H9 (cell line): ENCODE measurements around the gene NHLRC3. TPM values are rescaled to one million over a fixed set of nuclear protein-coding genes. Genes with fewer than 3 reads are reported as not detected.

Experiments
- DNase-seq: peaks from one replicate; pipeline ENCODE4 v3.0.0-alpha.2; 2017
- H2AFZ ChIP-seq: one replicate; pipeline ENCODE4 v1.6.1; 2013; ENCODE audit warnings: mild to moderate bottlenecking, low read length, control low read depth, moderate library complexity
- H2AK5ac ChIP-seq: 2 replicates; pipeline ENCODE4 v1.6.1; 2013; ENCODE audit warnings: low read length, control low read depth, mixed read lengths; ENCODE audit not compliant: insufficient read length
- H2BK120ac ChIP-seq: one replicate; pipeline ENCODE4 v1.6.1; 2013; ENCODE audit warnings: low read depth, mild to moderate bottlenecking, low read length, control low read depth, inconsistent platforms; ENCODE audit not compliant: poor library complexity, severe bottlenecking
- H2BK12ac ChIP-seq: 2 replicates; pipeline ENCODE4 v1.6.1; 2013; ENCODE audit warnings: low read length, control low read depth, mixed read lengths, low read depth; ENCODE audit not compliant: insufficient read length
- H2BK15ac ChIP-seq: 2 replicates; pipeline ENCODE4 v1.6.1; 2013; ENCODE audit warnings: low read depth, low read length, control low read depth
- H2BK20ac ChIP-seq: one replicate; pipeline ENCODE4 v1.6.1; 2013; ENCODE audit warnings: low read depth, mild to moderate bottlenecking, low read length, control low read depth, inconsistent platforms; ENCODE audit not compliant: poor library complexity, severe bottlenecking
- H2BK5ac ChIP-seq: 2 replicates; pipeline ENCODE4 v1.6.1; 2013; ENCODE audit warnings: low read length, control low read depth, mixed read lengths; ENCODE audit not compliant: insufficient read length
- H3K14ac ChIP-seq: 2 replicates; pipeline ENCODE4 v1.6.1; 2013; ENCODE audit warnings: low read length, control low read depth; ENCODE audit not compliant: insufficient read depth
- H3K18ac ChIP-seq: 2 replicates; pipeline ENCODE4 v1.6.1; 2013; ENCODE audit warnings: low read depth, mild to moderate bottlenecking, mixed read lengths, low read length, control low read depth; ENCODE audit not compliant: insufficient read length
- H3K23ac ChIP-seq: 2 replicates; pipeline ENCODE4 v1.6.1; 2013; ENCODE audit warnings: low read length, control low read depth, mixed read lengths, low read depth; ENCODE audit not compliant: insufficient read length
- H3K23me2 ChIP-seq: 2 replicates; pipeline ENCODE4 v1.6.1; 2013; ENCODE audit warnings: low read depth, mild to moderate bottlenecking, mixed read lengths, low read length, control low read depth; ENCODE audit not compliant: insufficient read length, poor library complexity, severe bottlenecking
- H3K27ac ChIP-seq: 2 replicates; pipeline ENCODE4 v1.5.1; 2013; ENCODE audit warnings: low read length, control low read depth, mixed read lengths, low read depth; ENCODE audit not compliant: insufficient read length
- H3K27me3 ChIP-seq: 2 replicates; pipeline ENCODE4 v1.6.1; 2013; ENCODE audit warnings: low read length, control low read depth, inconsistent platforms; ENCODE audit not compliant: insufficient read depth
- H3K4ac ChIP-seq: 2 replicates; pipeline ENCODE4 v1.6.1; 2013; ENCODE audit warnings: low read depth, mild to moderate bottlenecking, control low read depth, inconsistent platforms, low read length, moderate library complexity
- H3K4me1 ChIP-seq: 2 replicates; pipeline ENCODE4 v1.6.1; 2013; ENCODE audit warnings: low read length, control low read depth, inconsistent platforms; ENCODE audit not compliant: insufficient read depth
- H3K4me2 ChIP-seq: 2 replicates; pipeline ENCODE4 v1.6.1; 2013; ENCODE audit warnings: low read length, control low read depth, mixed read lengths; ENCODE audit not compliant: insufficient read length, insufficient read depth
- H3K56ac ChIP-seq: 2 replicates; pipeline ENCODE4 v1.6.1; 2013; ENCODE audit warnings: low read depth, mild to moderate bottlenecking, mixed read lengths, low read length, control low read depth; ENCODE audit not compliant: insufficient read length
- H3K79me1 ChIP-seq: 2 replicates; pipeline ENCODE4 v1.6.1; 2013; ENCODE audit warnings: low read depth, mild to moderate bottlenecking, moderate library complexity, low read length, control low read depth, inconsistent platforms; ENCODE audit not compliant: insufficient read depth, poor library complexity, severe bottlenecking
- H3K79me2 ChIP-seq: 2 replicates; pipeline ENCODE4 v1.6.1; 2013; ENCODE audit warnings: low read length, control low read depth, inconsistent platforms; ENCODE audit not compliant: insufficient read depth
- H3K9ac ChIP-seq: 2 replicates; pipeline ENCODE4 v1.6.1; 2013; ENCODE audit warnings: low read length, control low read depth, mixed read lengths; ENCODE audit not compliant: insufficient read length; ENCODE audit errors: extremely low read depth
- H3K9me3 ChIP-seq: one replicate; pipeline ENCODE4 v1.6.1; 2013; ENCODE audit warnings: low read depth, low read length, inconsistent platforms; ENCODE audit not compliant: control insufficient read depth
- H3T11ph ChIP-seq: one replicate; pipeline ENCODE4 v1.6.1; 2013; ENCODE audit warnings: mild to moderate bottlenecking, low read length, control low read depth, inconsistent platforms
- H4K20me1 ChIP-seq: one replicate; pipeline ENCODE4 v1.6.1; 2013; ENCODE audit not compliant: control insufficient read depth, insufficient read length, insufficient read depth
- H4K5ac ChIP-seq: 2 replicates; pipeline ENCODE4 v1.6.1; 2013; ENCODE audit warnings: low read depth, mild to moderate bottlenecking, mixed read lengths, low read length, control low read depth; ENCODE audit not compliant: insufficient read length
- H4K8ac ChIP-seq: replicated peaks from 2 replicates; pipeline ENCODE4 v1.6.1; 2013; ENCODE audit warnings: low read length, control low read depth, mixed read lengths, low read depth; ENCODE audit not compliant: insufficient read length
- H4K91ac ChIP-seq: 2 replicates; pipeline ENCODE4 v1.6.1; 2013; ENCODE audit warnings: low read depth, mild to moderate bottlenecking, moderate library complexity, mixed read lengths, low read length, control low read depth; ENCODE audit not compliant: insufficient read length
- H3K27ac Mint-ChIP-seq, 3 experiments: 2 replicates in 2 of 3; 3 replicates in 1 of 3; pipeline ENCODE4 v1.8.0; 2020 to 2021; ENCODE audit warnings: mixed read lengths in 3 of 3, mild to moderate bottlenecking in 1 of 3, moderate library complexity in 1 of 3
- H3K27me3 Mint-ChIP-seq: 2 replicates; pipeline ENCODE4 v1.8.0; 2021; ENCODE audit warnings: low read depth, mild to moderate bottlenecking, moderate library complexity, mixed read lengths
- H3K36me3 Mint-ChIP-seq, 3 experiments: 2 replicates in 2 of 3; 3 replicates in 1 of 3; pipeline ENCODE4 v1.8.0; 2020 to 2021; ENCODE audit warnings: low read depth in 3 of 3, mixed read lengths in 3 of 3; ENCODE audit not compliant: insufficient read depth in 1 of 3
- H3K4me1 Mint-ChIP-seq, 2 experiments: 2 replicates each; pipeline ENCODE4 v1.8.0; 2020; ENCODE audit warnings: mixed read lengths in 2 of 2
- H3K4me3 Mint-ChIP-seq, 2 experiments: 2 replicates in 1 of 2; 3 replicates in 1 of 2; pipeline ENCODE4 v1.8.0; 2020 to 2021; ENCODE audit warnings: mild to moderate bottlenecking in 2 of 2, mixed read lengths in 2 of 2, moderate library complexity in 1 of 2
- H3K9me3 Mint-ChIP-seq, 2 experiments: 2 replicates in 1 of 2; 3 replicates in 1 of 2; pipeline ENCODE4 v1.8.0; 2020; ENCODE audit warnings: mild to moderate bottlenecking in 2 of 2, mixed read lengths in 2 of 2, moderate library complexity in 1 of 2
- CTCF ChIP-seq: fragments of 200-600 bp; sonication (generic); conservative IDR thresholded peaks from 3 replicates; pipeline ENCODE4 v1.8.0; 2021; ENCODE audit warnings: antibody characterized with exemption, mild to moderate bottlenecking
- WGBS: extraction: QIAGEN DNeasy Blood & Tissue Kit; methylation state at CpG from one replicate; pipeline ENCODE4 v1.1.7; 2013; ENCODE audit warnings: missing lambda C conversion rate, low lambda C conversion rate, mixed read lengths; ENCODE audit not compliant: insufficient read length; ENCODE audit errors: extremely low coverage; 5-methylcytosine and 5-hydroxymethylcytosine counted together
- total RNA-seq: library from RNA; stranded (reverse); gene quantifications from 2 replicates; pipeline ENCODE4 v1.2.1, GENCODE V29; 2021

Gene NHLRC3
- total RNA-seq, 1 experiment from 2014 or later = 17.6 TPM

- peak overlapping the region; percentile 90 to 93 for H3K4me3 Mint-ChIP-seq
- no peak overlapping the region for H2AK5ac ChIP-seq
- H3K4me2 ChIP-seq = peak overlapping the region; percentile 95
- H4K20me1 ChIP-seq = no peaks in the 10 kb centered on the region
- peak overlapping the region; percentile 33 for H3K9ac ChIP-seq
- no CpG with 5 or more reads among the region's 2 CpGs for WGBS
- H3K9me3 ChIP-seq = no peaks in the 10 kb centered on the region
- H3K14ac ChIP-seq = no peak overlapping the region
- no peak overlapping the region for H3K4ac ChIP-seq
- H3K23me2 ChIP-seq = peaks cover 9% of the 10 kb centered on the region
- H3K9me3 Mint-ChIP-seq = no peaks in the 10 kb centered on the region
- DNase-seq = no peak
- no peak overlapping the region for H3K56ac ChIP-seq
- no peak overlapping the region for H2AFZ ChIP-seq
- H4K5ac ChIP-seq = no peak overlapping the region
- no peak overlapping the region for H2BK5ac ChIP-seq
- H3K27me3 ChIP-seq = no peaks in the 10 kb centered on the region
- no peak overlapping the region for H2BK20ac ChIP-seq
- no peak overlapping the region for H2BK15ac ChIP-seq
- TF ChIP-seq CTCF = no peak
- H2BK12ac ChIP-seq = no peak overlapping the region
- peak overlapping the region in 1 of 3 experiments; percentile 61; a peak in 2 of 7 replicates for H3K27ac Mint-ChIP-seq
- H4K91ac ChIP-seq = no peak overlapping the region
- H3K27me3 Mint-ChIP-seq = no peaks in the 10 kb centered on the region
- peaks cover 41% of the 10 kb centered on the region for H3K79me2 ChIP-seq
- no peak overlapping the region for H2BK120ac ChIP-seq
- H3K4me1 Mint-ChIP-seq = peaks cover 34 to 39% of the 10 kb centered on the region in 2 experiments
- no peak overlapping the region for H3K18ac ChIP-seq
- H3K27ac ChIP-seq = no peak overlapping the region
- peaks cover 4 to 15% (median 11%) of the 10 kb centered on the region in 3 experiments; a peak in 6 of 7 replicates for H3K36me3 Mint-ChIP-seq
- no peaks in the 10 kb centered on the region for H3K4me1 ChIP-seq
- peaks cover 6% of the 10 kb centered on the region for H3K79me1 ChIP-seq
- no peak overlapping the region for H3K23ac ChIP-seq
- H4K8ac ChIP-seq = no peak overlapping the region
- no peak overlapping the region for H3T11ph ChIP-seq
Observed at GRCh38 chr13:39035204-39035603, 3.1 kb upstream of the NHLRC3 start.
